GM23248 (cell line): ENCODE data around the gene NPM1.

Source experiments
- EZH2 ChIP-seq: fragments of 200-600 bp; sonication (generic); IDR thresholded peaks from 2 replicates; pipeline ENCODE4 v1.6.1; 2018; ENCODE audit warnings: antibody characterized with exemption, mild to moderate bottlenecking; ENCODE audit not compliant: insufficient read depth, poor library complexity, severe bottlenecking
- EZH2phosphoT487 ChIP-seq: fragments of 200-600 bp; sonication (generic); IDR thresholded peaks from 2 replicates; pipeline ENCODE4 v1.6.1; 2018; ENCODE audit warnings: antibody characterized with exemption, moderate library complexity, mild to moderate bottlenecking, low read depth; ENCODE audit not compliant: insufficient read depth

DNA sequence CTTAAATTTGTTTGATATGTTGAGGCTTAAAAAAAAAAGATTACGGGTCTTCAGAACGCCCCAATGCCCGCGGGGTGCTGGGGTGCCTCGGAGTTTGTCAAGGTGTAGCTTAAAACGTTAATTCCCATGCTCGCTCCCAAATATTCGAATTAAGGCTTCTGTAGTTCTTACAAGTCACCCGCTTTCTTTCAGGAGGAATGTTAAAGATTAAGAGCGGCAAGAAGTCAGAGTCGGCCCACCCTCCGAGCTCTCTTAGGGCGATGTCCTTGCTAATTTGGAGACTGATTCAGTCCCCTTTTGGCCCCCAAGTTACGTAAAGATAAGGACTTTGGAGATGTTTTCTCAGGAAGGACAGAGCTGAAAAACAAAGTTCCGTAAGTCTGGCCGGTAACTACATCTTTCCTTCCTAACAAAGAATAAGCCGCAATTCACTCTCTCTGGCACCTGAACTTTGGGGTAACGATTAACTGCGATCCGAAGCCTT, 746 bp upstream of the NPM1 start:
- TF ChIP-seq EZH2 = no peak
- TF ChIP-seq EZH2phosphoT487 = no peak
